GM21737 (cell line): ENCODE measurements around the gene OR5A1.

Source experiments
- ATAC-seq: cut with Tn5 transposase; IDR thresholded peaks from one replicate; pipeline ENCODE4 v1.9.1; 2021; ENCODE audit warnings: mild to moderate bottlenecking, moderate library complexity; ENCODE audit not compliant: unreplicated experiment

Gene OR5A1

DNA sequence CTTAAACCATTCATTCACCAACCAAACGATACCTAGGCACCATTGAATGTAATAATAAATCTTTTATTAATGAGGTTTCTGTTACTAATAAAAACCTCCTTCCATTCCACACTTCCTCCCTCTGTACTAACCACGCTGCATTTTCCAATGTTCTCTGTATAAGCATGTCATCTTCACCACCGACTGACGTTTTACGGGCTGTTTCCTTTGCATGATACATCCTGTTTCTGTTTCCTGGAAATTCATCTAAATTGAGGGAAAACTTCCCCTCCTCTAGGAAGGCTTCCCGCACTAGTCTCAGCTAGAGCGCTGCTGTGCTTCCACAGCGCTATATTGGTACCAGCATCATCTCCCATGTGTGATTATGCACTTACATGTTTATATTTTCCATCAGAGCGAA is 38.9 kb downstream of the OR5A1 start:
- ATAC-seq: no peak

- no peak for ATAC-seq
Observed at GRCh38 chr11:59479906-59480305, 43.6 kb downstream of the OR5A1 start.

DNA sequence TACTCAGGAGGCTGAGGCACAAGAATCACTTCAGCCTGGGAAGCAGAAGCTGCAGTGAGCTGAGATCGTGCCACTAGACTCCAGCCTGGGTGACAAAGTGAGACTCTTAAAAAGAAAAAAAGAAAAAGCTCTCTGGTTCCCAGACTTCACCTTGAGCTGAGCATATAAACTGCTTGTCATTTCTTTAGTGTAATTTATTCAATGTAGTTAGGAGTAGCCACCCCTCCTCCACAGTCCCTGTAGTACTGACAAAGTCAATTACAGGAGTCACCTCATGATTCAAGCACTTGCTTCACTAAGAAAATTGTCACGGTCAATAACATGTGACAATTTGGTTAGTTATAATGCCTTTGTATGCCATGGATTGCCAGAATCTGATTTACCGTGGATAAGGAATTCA is 44.1 kb downstream of the OR5A1 start:
- ATAC-seq: no peak
